ENCODE results near the gene RGS17.

RGS17 gene

DNA sequence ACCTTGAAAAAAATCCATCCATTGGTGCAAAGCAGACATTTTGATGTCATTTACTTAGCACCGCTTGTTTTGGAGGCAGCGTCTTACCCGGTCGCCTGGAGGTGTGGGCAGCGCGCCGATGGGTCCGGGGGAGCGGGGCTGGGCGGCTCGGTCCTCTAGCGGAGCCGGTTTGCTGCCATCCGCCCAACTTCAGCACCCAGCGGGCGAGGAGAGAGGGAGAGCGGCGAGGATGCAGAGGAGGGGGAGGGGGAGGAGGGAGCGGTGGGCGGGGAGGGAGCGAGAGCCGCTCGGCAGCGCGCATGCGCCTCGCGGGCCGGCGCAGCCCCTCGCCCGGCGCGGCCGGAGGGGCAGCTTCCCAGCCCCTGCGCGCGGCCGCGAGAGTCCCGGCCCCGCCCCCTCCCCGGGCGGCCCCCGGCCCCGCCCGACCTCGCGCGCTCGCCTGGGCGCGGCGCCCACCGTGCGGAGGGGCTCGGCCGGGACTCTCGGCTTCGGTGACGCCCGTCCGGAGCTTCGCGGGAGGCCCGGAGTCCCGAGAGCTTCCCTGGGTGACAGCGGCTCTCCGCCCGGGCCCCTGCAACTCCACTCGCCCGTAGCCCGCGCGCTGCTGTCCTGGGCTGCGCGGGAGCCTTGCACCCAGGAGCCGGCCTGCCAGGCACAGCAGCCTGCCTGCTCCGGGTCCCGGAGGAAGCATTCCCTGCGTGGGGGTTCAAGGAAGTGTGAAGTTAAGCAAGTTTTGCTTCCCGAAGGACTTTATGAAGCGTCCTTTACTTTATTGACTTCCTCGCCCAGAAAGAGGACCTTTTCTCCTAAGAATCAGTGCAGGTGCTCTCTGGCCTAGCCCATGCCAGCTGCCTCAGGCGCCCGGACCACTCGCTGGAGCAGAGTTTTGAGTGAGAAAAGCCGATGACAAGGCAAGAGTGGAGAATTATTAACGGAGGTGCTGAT is at the start of gene RGS17:
Gene RGS17 (minus strand): TSS at position 246 of the 945 bp plus-strand sequence. CDS start 87,264 bp downstream, outside the sequence.
- H3K4me3 ChIP-seq (ENCODE audit: low read length), result no peak within 1 kb of the TSS
- H3K27me3 ChIP-seq (ENCODE audit: low read depth, low read length), result no peaks in the 10 kb centered on the region
- no peaks in the 10 kb centered on the region for H3K36me3 ChIP-seq (replicated peaks; ENCODE audit: low read depth, low read length)
- TF ChIP-seq EZH2phosphoT487 (IDR thresholded peaks at IDR 0.05; ENCODE audit: low read depth) (no peak), CTCF (IDR thresholded peaks at IDR 0.05; ENCODE audit: low read depth, low read length) (no peak)
- no peaks in the 10 kb centered on the region for H4K20me1 ChIP-seq (ENCODE audit: insufficient read depth, low read length)
- no peaks in the 10 kb centered on the region for H3K4me1 ChIP-seq (ENCODE audit: low read length)
- no peak within 1 kb of the TSS for H3K4me2 ChIP-seq (ENCODE audit: low read length)
- no peaks in the 10 kb centered on the region for H3K9me3 ChIP-seq (ENCODE audit: insufficient read depth, low read length)
- no peak within 1 kb of the TSS for H3K27ac ChIP-seq (ENCODE audit: low read length)
- H2AFZ ChIP-seq (ENCODE audit: low read depth, low read length), result no peak within 1 kb of the TSS
- H3K79me2 ChIP-seq (ENCODE audit: low read length), result no peaks in the 10 kb centered on the region
- H3K9ac ChIP-seq (ENCODE audit: low read length), result no peak within 1 kb of the TSS

GRCh38 chr6:153172815-153173214 is 41.7 kb upstream of the RGS17 start:
- Histone ChIP-seq H3K27ac (ENCODE audit: low read length) (no peak overlapping the region), H3K4me3 (ENCODE audit: low read length) (no peak overlapping the region), H2AFZ (ENCODE audit: low read depth, low read length) (no peak overlapping the region), H3K27me3 (ENCODE audit: low read depth, low read length) (no peaks in the 10 kb centered on the region), H3K4me1 (ENCODE audit: low read length) (no peaks in the 10 kb centered on the region), H3K79me2 (ENCODE audit: low read length) (no peaks in the 10 kb centered on the region), H3K4me2 (ENCODE audit: low read length) (no peak overlapping the region), H3K36me3 (replicated peaks; ENCODE audit: low read depth, low read length) (no peaks in the 10 kb centered on the region), H4K20me1 (ENCODE audit: insufficient read depth, low read length) (no peaks in the 10 kb centered on the region), H3K9me3 (ENCODE audit: insufficient read depth, low read length) (no peaks in the 10 kb centered on the region), H3K9ac (ENCODE audit: low read length) (no peak overlapping the region)
- TF ChIP-seq CTCF (IDR thresholded peaks at IDR 0.05; ENCODE audit: low read depth, low read length) (no peak), EZH2phosphoT487 (IDR thresholded peaks at IDR 0.05; ENCODE audit: low read depth) (no peak)

DNA sequence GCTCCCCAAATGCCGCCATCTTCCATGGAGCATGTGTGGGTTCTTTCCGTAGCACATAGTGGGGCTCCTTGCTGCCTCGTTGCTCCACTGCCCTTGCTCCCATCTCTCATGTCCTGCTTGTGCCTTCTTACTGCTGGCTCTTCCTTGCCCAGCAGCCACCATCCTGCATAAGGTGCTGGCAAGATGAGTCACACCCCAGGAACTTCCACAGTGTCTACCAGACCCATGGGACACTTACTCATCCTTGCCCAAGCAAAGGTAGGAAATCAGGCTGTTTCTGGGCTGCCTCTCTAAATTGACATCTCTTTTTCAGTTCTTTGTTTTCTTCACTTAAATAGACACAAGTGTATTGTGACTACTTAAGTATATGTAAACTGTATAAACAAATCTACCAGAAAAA is 39.4 kb upstream of the RGS17 start:
- Histone ChIP-seq H3K79me2 (ENCODE audit: low read length) (no peaks in the 10 kb centered on the region), H3K4me1 (ENCODE audit: low read length) (no peaks in the 10 kb centered on the region), H3K9me3 (ENCODE audit: insufficient read depth, low read length) (no peaks in the 10 kb centered on the region), H3K4me3 (ENCODE audit: low read length) (no peak overlapping the region), H4K20me1 (ENCODE audit: insufficient read depth, low read length) (no peaks in the 10 kb centered on the region), H3K27ac (ENCODE audit: low read length) (no peak overlapping the region), H3K9ac (ENCODE audit: low read length) (no peak overlapping the region), H3K4me2 (ENCODE audit: low read length) (no peak overlapping the region), H3K27me3 (ENCODE audit: low read depth, low read length) (no peaks in the 10 kb centered on the region), H3K36me3 (replicated peaks; ENCODE audit: low read depth, low read length) (no peaks in the 10 kb centered on the region), H2AFZ (ENCODE audit: low read depth, low read length) (no peak overlapping the region)
- TF ChIP-seq EZH2phosphoT487 (IDR thresholded peaks at IDR 0.05; ENCODE audit: low read depth) (no peak), CTCF (IDR thresholded peaks at IDR 0.05; ENCODE audit: low read depth, low read length) (no peak)

- no peaks in the 10 kb centered on the region for H4K20me1 ChIP-seq (ENCODE audit: insufficient read depth, low read length)
- no peak overlapping the region for H3K4me2 ChIP-seq (ENCODE audit: low read length)
- H3K27ac ChIP-seq (ENCODE audit: low read length), result no peak overlapping the region
- H3K9ac ChIP-seq (ENCODE audit: low read length), result no peak overlapping the region
- TF ChIP-seq CTCF (IDR thresholded peaks at IDR 0.05; ENCODE audit: low read depth, low read length) (no peak), EZH2phosphoT487 (IDR thresholded peaks at IDR 0.05; ENCODE audit: low read depth) (no peak)
- no peaks in the 10 kb centered on the region for H3K4me1 ChIP-seq (ENCODE audit: low read length)
- H3K36me3 ChIP-seq (replicated peaks; ENCODE audit: low read depth, low read length), result no peaks in the 10 kb centered on the region
- no peaks in the 10 kb centered on the region for H3K27me3 ChIP-seq (ENCODE audit: low read depth, low read length)
- no peaks in the 10 kb centered on the region for H3K9me3 ChIP-seq (ENCODE audit: insufficient read depth, low read length)
- no peaks in the 10 kb centered on the region for H3K79me2 ChIP-seq (ENCODE audit: low read length)
- no peak overlapping the region for H2AFZ ChIP-seq (ENCODE audit: low read depth, low read length)
- no peak overlapping the region for H3K4me3 ChIP-seq (ENCODE audit: low read length)
Observed at GRCh38 chr6:153167907-153168306, 36.8 kb upstream of the RGS17 start.
